Lower lobe of right lung (tissue), 2 donors: ENCODE data around the gene HAUS3. TPM values are rescaled to one million over a fixed set of nuclear protein-coding genes. Genes with fewer than 3 reads are reported as not detected.
"Not testable (repeated sequence)": the region's sequence is repeated elsewhere in the genome, so short reads cannot be mapped to it uniquely, and the experiment has no call there.

ENCODE experiments used
- ATAC-seq, 2 donors: fragments of 200-7000 bp; cut with Tn5 transposase; one replicate each; pipeline ENCODE4 v1.9.1; 2020 to 2022; ENCODE audit warnings: mild to moderate bottlenecking in 2 of 2, moderate library complexity in 2 of 2
- DNase-seq: peaks from one replicate; pipeline ENCODE4 v3.0.0-alpha.2; 2020
- H3K27ac ChIP-seq: fragments of 200-600 bp; one replicate; pipeline ENCODE4 v1.8.0; 2022
- H3K27me3 ChIP-seq: fragments of 200-600 bp; one replicate; pipeline ENCODE4 v1.8.0; 2022; ENCODE audit warnings: low read depth
- H3K36me3 ChIP-seq: fragments of 200-600 bp; one replicate; pipeline ENCODE4 v1.8.0; 2022; ENCODE audit warnings: mild to moderate bottlenecking
- H3K4me1 ChIP-seq: fragments of 200-600 bp; one replicate; pipeline ENCODE4 v1.8.0; 2022
- H3K4me3 ChIP-seq: fragments of 200-600 bp; one replicate; pipeline ENCODE4 v1.8.0; 2022; ENCODE audit warnings: mild to moderate bottlenecking
- H3K9me3 ChIP-seq: fragments of 200-600 bp; one replicate; pipeline ENCODE4 v1.8.0; 2022
- CTCF ChIP-seq: fragments of 200-600 bp; IDR thresholded peaks from one replicate; pipeline ENCODE4 v1.8.0; 2022; ENCODE audit warnings: antibody characterized with exemption, mild to moderate bottlenecking
- intact Hi-C: fragments of 100-400 bp; cut with DNase I; formaldehyde crosslinking; loops from one replicate; pipeline ENCODE4 v1.11.0; 2022
- total RNA-seq: library from RNA; stranded (reverse); fragmentation: NEBNext Ultra II Directional; extraction: Animal tissue kit (Norgen Biotek cat#: 25700); gene quantifications from one replicate; pipeline ENCODE4 v1.2.1, GENCODE V29; 2021
- donor health status: DM: no; HTN: yes; CAD: no; lungs with severe emphysema.

The HAUS3 gene
- total RNA-seq, 1 donor from 2014 or later = 12.3 TPM

GRCh38 chr4:2277956-2278355 is 36.0 kb upstream of the HAUS3 start:
- TF ChIP-seq CTCF = no peak
- H3K36me3 ChIP-seq = no peaks in the 10 kb centered on the region
- no peaks in the 10 kb centered on the region for H3K4me1 ChIP-seq
- H3K27ac ChIP-seq = no peak overlapping the region
- no peaks in the 10 kb centered on the region for H3K9me3 ChIP-seq
- no peaks in the 10 kb centered on the region for H3K27me3 ChIP-seq
- ATAC-seq = no peak
- H3K4me3 ChIP-seq = no peak overlapping the region
- intact Hi-C loops = no loop called here
- DNase-seq = no peak

- peak; percentile 27 for DNase-seq
- no peak for ATAC-seq
- intact Hi-C loops = no loop called here
- TF ChIP-seq CTCF = no peak
- no peaks in the 10 kb centered on the region for H3K27me3 ChIP-seq
- H3K27ac ChIP-seq = no peak overlapping the region
- no peaks in the 10 kb centered on the region for H3K9me3 ChIP-seq
- H3K4me1 ChIP-seq = no peaks in the 10 kb centered on the region
- no peak overlapping the region for H3K4me3 ChIP-seq
- no peaks in the 10 kb centered on the region for H3K36me3 ChIP-seq
Measured at GRCh38 chr4:2276581-2277325, 34.8 kb upstream of the HAUS3 start.

GRCh38 chr4:2275546-2276251 is 33.8 kb upstream of the HAUS3 start:
- no peaks in the 10 kb centered on the region for H3K36me3 ChIP-seq
- no peaks in the 10 kb centered on the region for H3K27me3 ChIP-seq
- no peaks in the 10 kb centered on the region for H3K9me3 ChIP-seq
- no peak for TF ChIP-seq CTCF
- no peak overlapping the region for H3K27ac ChIP-seq
- DNase-seq (peak; percentile 37), ATAC-seq (no peak)
- no peak overlapping the region for H3K4me3 ChIP-seq
- no peaks in the 10 kb centered on the region for H3K4me1 ChIP-seq
- intact Hi-C loops = no loop called here

GRCh38 chr4:2275044-2275397 is 33.1 kb upstream of the HAUS3 start:
- DNase-seq, intact Hi-C loops, H3K4me3 ChIP-seq, ATAC-seq, H3K27ac ChIP-seq, H3K36me3 ChIP-seq, H3K9me3 ChIP-seq, H3K4me1 ChIP-seq, H3K27me3 ChIP-seq: not testable (repeated sequence)

GRCh38 chr4:2274320-2275043 is 32.6 kb upstream of the HAUS3 start:
- TF ChIP-seq CTCF = no peak
- Histone ChIP-seq H3K4me3 (no peak overlapping the region), H3K4me1 (no peaks in the 10 kb centered on the region), H3K9me3 (no peaks in the 10 kb centered on the region), H3K27ac (no peak overlapping the region), H3K36me3 (no peaks in the 10 kb centered on the region), H3K27me3 (no peaks in the 10 kb centered on the region)
- intact Hi-C loops = no loop called here
- no peak for ATAC-seq
- peak; percentile 35 for DNase-seq
